GM18517 (cell line): ENCODE results near the gene LOC101059915.
A peak's percentile ranks its signal among the peaks of the same experiment; 100 is the strongest.
"Not testable (repeated sequence)": the region's sequence is repeated elsewhere in the genome, so short reads cannot be mapped to it uniquely, and the experiment has no call there.

Experiments
- ATAC-seq: cut with Tn5 transposase; IDR thresholded peaks from one replicate; pipeline ENCODE4 v1.9.1; 2021; ENCODE audit warnings: mild to moderate bottlenecking, moderate library complexity; ENCODE audit not compliant: unreplicated experiment

Gene LOC101059915

GRCh38 chrX:71638409-71638808 is 28.9 kb upstream of the LOC101059915 start:
- no peak for ATAC-seq

DNA sequence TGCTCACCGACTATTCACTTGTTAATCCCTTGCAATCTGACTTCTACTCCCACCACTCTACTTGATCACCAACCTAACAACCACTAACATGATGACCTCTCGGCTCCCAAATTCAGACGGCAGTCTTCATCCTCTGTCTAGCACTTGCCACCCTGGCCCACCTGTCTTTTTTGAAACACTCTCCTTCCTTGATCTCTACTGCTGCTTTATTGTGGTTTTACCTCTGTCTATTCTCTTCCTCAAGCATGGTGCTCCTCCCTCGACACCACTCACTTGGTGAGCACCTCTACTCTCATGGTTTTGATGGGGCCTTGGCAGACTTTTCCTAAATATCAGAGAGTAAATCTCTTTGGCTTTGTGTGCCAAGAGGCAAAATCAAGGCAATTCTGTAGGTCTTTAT is 27.3 kb upstream of the LOC101059915 start:
- no peak for ATAC-seq

DNA sequence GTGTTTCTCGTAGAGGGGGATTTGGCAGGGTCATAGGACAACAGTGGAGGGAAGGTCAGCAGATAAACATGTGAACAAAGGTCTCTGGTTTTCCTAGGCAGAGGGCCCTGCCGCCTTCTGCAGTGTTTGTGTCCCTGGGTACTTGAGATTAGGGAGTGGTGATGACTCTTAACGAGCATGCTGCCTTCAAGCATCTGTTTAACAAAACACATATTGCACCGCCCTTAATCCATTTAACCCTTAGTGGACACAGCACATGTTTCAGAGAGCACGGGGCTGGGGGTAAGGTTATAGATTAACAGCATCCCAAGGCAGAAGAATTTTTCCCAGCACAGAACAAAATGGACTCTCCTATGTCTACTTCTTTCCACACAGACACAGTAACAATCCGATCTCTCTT is 22.9 kb upstream of the LOC101059915 start:
- ATAC-seq = not testable (repeated sequence)

DNA sequence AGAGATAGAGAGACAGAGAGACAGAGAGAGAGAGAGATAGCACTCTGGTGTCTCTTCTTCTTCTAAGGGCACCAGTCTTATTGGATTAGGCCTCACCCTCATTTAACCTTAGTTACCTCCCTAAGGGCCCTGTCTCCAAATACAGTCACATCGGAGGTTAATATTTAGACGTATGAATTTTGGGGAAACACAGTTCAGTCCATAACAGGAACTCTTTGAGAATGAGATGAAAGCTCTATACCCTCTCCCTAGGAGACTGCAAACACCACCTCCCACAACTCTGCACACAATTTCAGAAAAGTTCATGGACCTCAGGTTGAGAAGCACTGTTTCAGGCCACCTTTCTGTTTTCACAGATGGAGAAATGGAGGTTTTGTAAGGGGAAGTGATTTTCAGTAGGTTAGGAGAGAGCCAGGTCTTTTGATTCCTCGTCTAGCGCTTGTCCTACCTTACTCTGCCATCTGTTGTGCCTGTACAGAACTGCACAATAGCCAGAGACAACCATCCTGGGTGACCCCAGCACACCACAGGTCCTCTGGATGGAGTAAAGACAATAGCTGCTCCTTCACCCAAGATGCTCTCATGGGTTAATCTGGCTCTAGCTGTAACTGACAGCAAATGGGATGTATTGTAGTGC is 16.9 kb upstream of the LOC101059915 start:
- ATAC-seq = peak; percentile 78

GRCh38 chrX:71652405-71652804 is 14.9 kb upstream of the LOC101059915 start:
- no peak for ATAC-seq

DNA sequence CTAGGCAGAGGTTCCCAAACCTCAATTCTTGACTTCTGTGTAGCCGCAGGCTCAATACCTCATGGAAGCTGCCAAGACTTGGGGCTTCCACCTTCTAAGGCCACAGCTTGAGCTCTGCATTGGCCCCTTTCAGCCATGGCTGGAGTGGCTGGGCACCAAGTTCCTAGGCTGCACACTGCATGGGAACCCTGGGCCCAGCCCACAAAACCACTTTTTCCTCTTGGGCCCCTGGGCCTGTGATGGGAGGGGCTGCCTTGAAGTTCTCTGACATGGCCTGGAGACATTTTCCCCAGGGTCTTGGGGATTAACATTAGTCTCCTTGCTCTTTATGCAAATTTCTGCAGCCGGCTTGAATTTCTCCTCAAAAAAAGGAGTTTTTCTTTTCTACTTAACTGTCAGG is 14.0 kb upstream of the LOC101059915 start:
- no peak for ATAC-seq

DNA sequence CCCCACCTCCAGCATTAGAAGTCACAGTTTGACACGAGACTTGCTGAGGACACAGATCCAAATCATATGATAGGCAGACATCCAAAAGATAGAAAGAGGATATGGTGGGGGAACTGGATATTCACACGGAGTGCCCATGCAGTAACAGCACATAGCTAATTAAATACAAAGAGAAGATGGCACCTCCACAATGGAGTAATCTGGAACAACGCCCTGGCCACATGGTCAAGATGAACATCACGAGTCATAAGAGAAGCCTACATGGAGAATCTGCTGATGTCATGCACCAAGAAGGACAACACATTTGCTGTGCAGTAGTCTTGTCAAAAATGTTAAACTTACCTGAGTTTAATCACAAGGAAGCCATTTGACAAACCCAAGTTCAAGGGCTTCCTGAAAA is 10.1 kb upstream of the LOC101059915 start:
- no peak for ATAC-seq

GRCh38 chrX:71659342-71659741 is 8.0 kb upstream of the LOC101059915 start:
- ATAC-seq = no peak

- no peak for ATAC-seq
Observed at GRCh38 chrX:71659959-71660358, 7.4 kb upstream of the LOC101059915 start.

DNA sequence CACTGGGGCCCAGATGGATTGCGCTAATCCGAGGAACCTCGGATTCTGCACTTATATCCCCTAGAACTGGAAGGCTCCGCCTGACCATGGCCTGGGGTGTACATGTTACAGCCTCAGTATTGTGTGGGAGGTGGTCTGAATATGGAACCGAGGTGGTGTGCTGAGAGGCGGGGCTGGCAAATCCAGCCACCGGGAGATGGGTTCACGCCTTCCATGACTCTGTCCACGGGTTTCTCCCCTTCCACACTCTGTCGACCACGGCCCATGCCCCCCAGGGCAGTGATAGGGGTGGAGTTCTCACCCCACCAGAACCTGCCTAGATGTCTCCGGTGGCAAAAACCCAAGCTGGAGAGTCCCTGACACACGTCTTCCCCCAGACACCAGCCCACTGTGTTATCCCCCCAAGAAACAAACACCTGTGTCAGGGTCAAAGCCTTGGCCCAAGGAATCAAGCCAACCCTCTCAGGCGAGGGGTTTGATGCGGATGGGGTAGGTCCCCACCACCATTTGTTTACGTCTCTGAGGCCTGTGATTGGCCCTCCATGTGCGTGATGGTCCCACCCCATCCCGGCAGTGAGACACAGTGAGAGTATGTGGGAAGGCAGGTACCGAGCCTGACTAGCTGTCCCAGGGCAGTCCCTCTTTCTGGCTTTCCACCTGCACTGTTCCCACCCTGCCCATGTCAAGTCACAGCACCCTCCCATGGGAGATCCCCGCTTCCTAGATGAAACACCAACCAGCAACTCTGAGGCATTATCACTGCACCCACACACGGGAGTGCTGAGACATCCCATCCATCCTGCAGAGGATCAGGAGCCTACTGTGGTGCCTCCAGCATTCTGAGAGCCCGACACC is 6.6 kb upstream of the LOC101059915 start:
- ATAC-seq = no peak

- no peak for ATAC-seq
Observed at GRCh38 chrX:71661919-71662318, 5.4 kb upstream of the LOC101059915 start.

- ATAC-seq = not testable (repeated sequence)
Observed at GRCh38 chrX:71662654-71663053, 4.7 kb upstream of the LOC101059915 start.

DNA sequence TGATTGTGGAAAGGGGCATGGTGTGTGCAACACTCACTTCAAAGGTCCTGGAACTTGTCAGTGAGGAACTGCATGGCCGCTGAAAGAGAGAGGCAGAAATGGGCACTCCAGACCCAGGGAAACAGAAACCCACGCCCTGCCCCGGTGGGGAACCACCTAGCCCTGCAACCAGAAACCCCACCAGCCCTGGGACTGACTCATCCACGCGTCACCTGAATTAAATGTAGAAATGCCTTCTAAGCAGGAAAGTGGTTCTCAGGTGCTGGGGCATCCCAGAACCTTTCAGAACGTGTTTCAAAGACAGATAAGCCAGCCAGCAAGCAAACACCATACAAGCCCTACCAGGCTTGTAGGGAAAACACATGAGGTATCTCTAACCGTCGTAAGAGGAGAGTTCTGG is 4.1 kb upstream of the LOC101059915 start:
- ATAC-seq = not testable (repeated sequence)

DNA sequence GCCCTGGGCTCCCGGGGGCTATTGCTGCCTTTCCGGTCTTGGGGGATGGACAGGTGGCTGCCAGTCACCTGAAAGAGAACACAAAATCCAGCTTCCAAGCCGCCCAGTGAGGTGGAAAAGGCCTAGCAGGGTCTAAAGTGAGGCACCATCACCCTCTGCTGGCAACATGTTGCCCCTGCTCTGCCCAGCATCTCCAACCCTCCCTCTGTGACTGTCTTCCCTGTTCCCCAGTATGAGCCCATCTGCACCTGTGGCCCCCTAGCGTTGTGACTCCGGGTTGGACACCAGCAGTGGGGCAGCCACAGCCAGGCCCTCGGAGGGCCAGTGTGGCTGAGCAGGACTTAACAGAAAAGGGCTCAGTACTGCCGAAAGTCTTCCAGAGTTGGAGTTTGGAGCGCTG is 3.1 kb upstream of the LOC101059915 start:
- ATAC-seq = not testable (repeated sequence)

- no peak for ATAC-seq
Observed at GRCh38 chrX:71664889-71665491, 2.4 kb upstream of the LOC101059915 start.

DNA sequence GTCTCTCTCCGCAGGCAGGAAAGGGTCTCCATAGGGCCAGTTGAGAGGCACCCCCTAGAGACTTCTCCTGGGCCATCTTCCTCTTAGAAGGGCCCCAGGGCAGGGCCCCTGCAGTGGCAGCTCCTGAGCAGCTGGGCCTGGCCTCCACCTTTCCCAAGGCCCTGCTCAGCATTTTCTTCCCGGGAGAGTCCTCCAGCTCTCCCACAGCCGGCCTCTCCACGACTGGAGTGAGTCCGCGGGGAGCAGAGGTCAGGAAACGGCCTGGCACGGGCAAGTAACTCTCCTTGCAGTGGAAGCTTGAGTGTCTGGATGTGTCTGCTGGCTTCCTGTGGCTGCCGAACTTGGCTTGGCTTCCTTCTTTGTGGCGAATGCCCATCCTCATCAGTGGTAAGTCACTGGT is 1.6 kb upstream of the LOC101059915 start:
- no peak for ATAC-seq

DNA sequence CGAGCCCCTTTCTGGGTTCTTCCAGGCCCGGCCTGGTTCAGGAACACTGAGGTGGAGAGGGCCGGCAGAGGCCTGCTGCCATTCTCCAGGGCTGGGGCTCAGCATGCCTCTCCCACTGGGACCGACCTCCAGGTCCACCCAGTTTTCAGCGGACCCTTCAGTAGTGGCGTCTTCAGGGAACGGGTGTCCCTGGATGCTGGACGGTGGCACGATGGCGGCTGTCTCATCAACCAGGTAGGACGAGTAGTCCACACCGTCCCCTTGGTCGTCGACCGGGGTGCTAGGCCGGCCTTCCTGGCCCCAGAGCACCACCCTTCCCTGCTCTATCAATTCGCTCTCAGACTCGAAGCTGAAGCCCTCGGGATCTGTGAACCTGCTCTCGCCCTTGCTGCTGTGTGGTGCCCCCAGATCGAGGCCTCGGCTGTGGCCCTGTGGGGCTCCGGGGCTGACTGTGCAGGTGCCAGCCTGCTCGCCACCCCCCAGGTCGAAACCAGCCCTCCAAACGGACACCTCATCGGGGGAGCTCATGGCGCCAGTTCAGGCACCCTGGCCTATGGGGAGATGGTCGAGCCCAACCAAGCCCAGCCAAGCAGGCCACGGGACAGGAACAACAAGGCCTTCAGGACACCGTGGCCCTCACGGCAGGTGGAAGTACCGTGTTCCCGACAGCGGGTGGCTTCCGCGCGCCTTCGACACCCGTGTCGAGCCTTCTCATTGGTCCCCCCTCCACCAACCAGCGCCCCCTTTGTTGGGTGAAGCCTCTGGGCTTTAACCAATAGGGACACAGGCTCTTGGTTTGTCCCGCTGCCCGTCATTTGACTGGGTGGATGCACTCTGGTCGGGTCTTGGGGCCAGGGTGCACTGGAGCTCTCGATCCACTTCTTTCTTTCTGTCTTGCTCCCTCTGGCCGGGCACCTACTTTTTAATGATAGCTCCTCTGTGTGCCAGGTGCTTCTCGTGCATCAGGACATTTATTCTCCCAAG is 814 bp upstream of the LOC101059915 start:
- no peak for ATAC-seq

GRCh38 chrX:71668248-71668595 is 876 bp downstream of the LOC101059915 start:
- no peak for ATAC-seq

DNA sequence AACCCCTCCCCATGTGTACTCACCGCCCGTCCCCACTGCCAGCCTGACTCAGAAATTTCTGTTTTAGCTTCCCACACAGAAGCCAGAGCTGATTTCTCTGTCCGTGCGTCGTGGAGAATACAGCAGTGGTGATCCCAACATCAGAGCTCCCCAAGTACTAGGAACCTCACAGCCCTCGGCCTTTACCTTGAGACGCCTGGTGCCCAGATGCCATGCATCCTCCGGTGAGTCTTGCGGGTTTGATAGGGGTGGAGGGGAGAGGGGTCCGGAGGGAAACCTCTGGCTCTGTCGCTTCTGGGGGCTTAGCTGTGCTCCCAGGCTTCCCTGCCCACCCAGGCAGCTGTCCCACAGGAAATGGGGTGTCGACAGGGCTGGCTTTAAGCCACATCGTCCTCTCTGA is 2.1 kb downstream of the LOC101059915 start:
- ATAC-seq = no peak

- not testable (repeated sequence) for ATAC-seq
Observed at GRCh38 chrX:71669947-71670346, 2.6 kb downstream of the LOC101059915 start.
